Upper lobe of right lung (tissue), 1 donor: ENCODE results near the gene GALNT12. TPM values are rescaled to one million over a fixed set of nuclear protein-coding genes. Genes with fewer than 3 reads are reported as not detected.

Source experiments
- ATAC-seq: fragments of 200-7000 bp; cut with Tn5 transposase; one replicate; pipeline ENCODE4 v1.9.1; 2020; ENCODE audit warnings: mild to moderate bottlenecking, moderate library complexity
- DNase-seq: peaks from one replicate; pipeline ENCODE4 v3.0.0-alpha.2; 2020
- H3K27ac ChIP-seq: fragments of 200-600 bp; one replicate; pipeline ENCODE4 v1.8.0; 2022
- H3K27me3 ChIP-seq: fragments of 200-600 bp; one replicate; pipeline ENCODE4 v1.8.0; 2022; ENCODE audit warnings: mild to moderate bottlenecking
- H3K36me3 ChIP-seq: fragments of 200-600 bp; one replicate; pipeline ENCODE4 v1.8.0; 2022
- H3K4me1 ChIP-seq: fragments of 200-600 bp; one replicate; pipeline ENCODE4 v1.8.0; 2022
- H3K4me3 ChIP-seq: fragments of 200-600 bp; one replicate; pipeline ENCODE4 v1.8.0; 2022; ENCODE audit warnings: mild to moderate bottlenecking
- H3K9me3 ChIP-seq: fragments of 200-600 bp; one replicate; pipeline ENCODE4 v1.8.0; 2022
- CTCF ChIP-seq: fragments of 200-600 bp; IDR thresholded peaks from one replicate; pipeline ENCODE4 v1.8.0; 2022; ENCODE audit warnings: antibody characterized with exemption
- intact Hi-C: fragments of 100-400 bp; cut with DNase I; formaldehyde crosslinking; loops from one replicate; pipeline ENCODE4 v1.11.0; 2022
- total RNA-seq: library from RNA; stranded (reverse); fragmentation: NEBNext Ultra II Directional; extraction: Animal tissue kit (Norgen Biotek cat#: 25700); gene quantifications from one replicate; pipeline ENCODE4 v1.2.1, GENCODE V29; 2021
- donor health status: DM: no; HTN: yes; CAD: no; lungs with severe emphysema.

GALNT12 gene
- total RNA-seq, 1 donor from 2014 or later, result 28.3 TPM

DNA sequence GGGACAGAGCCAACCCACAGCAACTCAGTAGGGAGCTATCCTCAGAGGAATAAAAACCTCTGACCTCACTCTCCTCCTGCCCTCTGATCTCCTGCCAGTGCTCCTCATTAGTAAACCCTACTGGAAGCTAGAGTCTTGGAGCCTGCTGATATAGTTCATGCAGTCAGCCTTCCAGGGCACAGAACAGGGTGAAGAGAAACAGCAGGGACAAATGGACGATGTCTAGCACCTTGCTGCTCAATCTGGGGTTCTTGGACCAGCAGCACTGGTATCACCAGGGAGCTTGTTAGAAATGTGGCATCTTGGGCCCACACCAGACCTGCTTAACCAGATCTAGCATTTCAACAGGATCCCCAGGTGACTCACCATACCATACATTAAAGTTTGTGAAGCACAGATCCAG, 5.5 kb upstream of the GALNT12 start:
- H3K27ac ChIP-seq, result no peak overlapping the region
- no peak for ATAC-seq
- intact Hi-C loops, result no loop called here

DNA sequence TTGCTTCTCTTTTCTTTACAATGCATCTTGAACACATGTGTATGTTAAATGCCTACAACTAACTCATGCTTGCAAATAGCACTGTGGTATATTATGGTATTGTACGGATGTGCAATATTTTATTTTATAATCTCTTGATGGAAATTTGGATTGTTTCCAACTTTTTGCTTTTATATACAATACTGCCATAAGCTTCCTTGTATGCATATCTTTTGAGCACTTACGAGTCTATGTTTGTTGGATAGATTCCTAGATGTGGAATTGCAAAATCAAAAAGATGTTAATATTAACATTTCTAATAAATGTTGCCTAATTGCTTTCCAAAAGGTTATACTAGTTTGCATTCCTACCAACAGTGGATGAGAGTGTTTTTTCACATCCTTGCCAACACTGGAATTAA, 3.4 kb upstream of the GALNT12 start:
- no peak for ATAC-seq
- Histone ChIP-seq H3K36me3 (no peaks in the 10 kb centered on the region), H3K4me3 (no peak overlapping the region), H3K27me3 (no peaks in the 10 kb centered on the region), H3K9me3 (no peaks in the 10 kb centered on the region), H3K27ac (no peak overlapping the region), H3K4me1 (peaks cover 14% of the 10 kb centered on the region)
- intact Hi-C loops, result no loop called here
- TF ChIP-seq CTCF, result no peak
- DNase-seq, result no peak

More for the DNA sequence above, 5.5 kb upstream of the GALNT12 start:
- Histone ChIP-seq H3K36me3 (no peaks in the 10 kb centered on the region), H3K9me3 (no peaks in the 10 kb centered on the region), H3K4me1 (peaks cover 4% of the 10 kb centered on the region), H3K4me3 (no peak overlapping the region), H3K27me3 (no peaks in the 10 kb centered on the region)
- no peak for TF ChIP-seq CTCF
- DNase-seq, result no peak

- peaks cover 21% of the 10 kb centered on the region for H3K4me1 ChIP-seq
- ATAC-seq, result no peak
- no peak overlapping the region for H3K27ac ChIP-seq
- no peak for TF ChIP-seq CTCF
- H3K9me3 ChIP-seq, result no peaks in the 10 kb centered on the region
- no peak overlapping the region for H3K4me3 ChIP-seq
- no peaks in the 10 kb centered on the region for H3K27me3 ChIP-seq
- no peak for DNase-seq
- intact Hi-C loops, result no loop called here
- H3K36me3 ChIP-seq, result no peaks in the 10 kb centered on the region
Measured at GRCh38 chr9:98805506-98806272, 1.8 kb upstream of the GALNT12 start.

DNA sequence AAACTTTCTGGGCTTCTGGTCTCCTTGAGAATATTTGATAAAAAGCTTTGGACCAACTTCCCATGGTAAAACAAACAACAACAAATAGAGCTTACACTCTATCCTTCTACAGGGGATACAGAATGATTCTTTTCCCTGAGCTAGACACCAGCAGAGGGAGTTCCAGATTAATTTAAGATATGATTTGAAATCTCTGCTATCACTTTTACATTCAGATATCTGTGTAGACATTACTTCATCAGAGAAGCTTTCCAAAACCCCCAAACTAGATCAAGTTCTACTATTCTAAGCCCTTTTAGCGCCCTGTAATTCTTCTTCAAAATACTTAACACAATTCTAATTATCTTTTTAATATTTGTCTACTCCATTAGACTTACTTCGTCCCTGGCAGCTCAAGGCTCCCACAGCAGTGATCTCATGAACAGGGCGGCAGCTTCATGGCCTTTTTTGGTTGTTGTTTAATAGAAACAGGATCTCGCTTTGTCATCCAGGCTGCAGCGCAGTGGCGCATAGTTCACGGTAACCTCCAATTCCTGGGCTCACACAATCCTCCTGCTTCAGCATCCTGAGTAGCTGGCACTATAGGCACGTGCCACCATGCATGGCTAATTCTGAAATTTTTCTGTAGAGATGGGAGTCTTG, 955 bp upstream of the GALNT12 start:
- peaks cover 21% of the 10 kb centered on the region for H3K4me1 ChIP-seq
- ATAC-seq, result no peak
- peak; percentile 27 for TF ChIP-seq CTCF
- H3K4me3 ChIP-seq, result peak overlapping the region; percentile 56
- no peaks in the 10 kb centered on the region for H3K9me3 ChIP-seq
- H3K27ac ChIP-seq, result no peak overlapping the region
- H3K36me3 ChIP-seq, result no peaks in the 10 kb centered on the region
- intact Hi-C loops, result no loop called here
- no peaks in the 10 kb centered on the region for H3K27me3 ChIP-seq
- no peak for DNase-seq

DNA sequence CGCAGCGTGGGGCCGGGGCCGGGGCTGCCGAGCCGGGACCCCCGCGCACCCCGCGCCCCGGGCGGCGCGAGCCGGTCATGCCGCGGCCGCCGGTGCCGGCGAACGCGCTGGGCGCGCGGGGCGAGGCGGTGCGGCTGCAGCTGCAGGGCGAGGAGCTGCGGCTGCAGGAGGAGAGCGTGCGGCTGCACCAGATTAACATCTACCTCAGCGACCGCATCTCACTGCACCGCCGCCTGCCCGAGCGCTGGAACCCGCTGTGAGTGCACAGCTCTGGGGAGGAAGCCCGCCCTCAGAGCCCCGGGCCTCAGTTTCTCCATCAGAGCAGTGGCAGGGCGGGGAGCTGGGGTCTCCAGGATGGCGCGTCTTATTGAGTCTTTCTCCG, 335 bp downstream of the GALNT12 start:
- peak; percentile 10 for ATAC-seq
- intact Hi-C loops, result no loop called here
- peaks cover 21% of the 10 kb centered on the region for H3K4me1 ChIP-seq
- TF ChIP-seq CTCF, result no peak
- H3K27ac ChIP-seq, result peak overlapping the region; percentile 51
- no peaks in the 10 kb centered on the region for H3K27me3 ChIP-seq
- no peaks in the 10 kb centered on the region for H3K36me3 ChIP-seq
- peak overlapping the region; percentile 56 for H3K4me3 ChIP-seq
- no peaks in the 10 kb centered on the region for H3K9me3 ChIP-seq
- peak; percentile 72 for DNase-seq
